ENCODE measurements around the gene ITM2A.
A peak's percentile ranks its signal among the peaks of the same experiment; 100 is the strongest.

The ITM2A gene

GRCh38 chrX:79366873-79367749 lies at the start of gene ITM2A:
Gene ITM2A, minus strand, starts transcription at chrX:79367334. Its CDS starts 119 bp downstream, at chrX:79367215.
- Mint-ChIP-seq H3K27me3 (no peaks in the 10 kb centered on the region), H3K4me3 (peak within 1 kb of the TSS; percentile 87 to 95), H3K27ac (peak within 1 kb of the TSS; percentile 83), H3K9me3 (no peaks in the 10 kb centered on the region), H3K4me1 (peaks cover 11 to 25% of the 10 kb centered on the region in 2 donors), H3K36me3 (no peaks in the 10 kb centered on the region)
- DNase-seq (peak; percentile 33), ATAC-seq (replicated peaks) (peak; percentile 88 to 89)

- H3K4me1 Mint-ChIP-seq, result peaks cover 0 to 2% of the 10 kb centered on the region in 2 donors
These were observed 47.9 kb upstream of the ITM2A start for GRCh38 chrX:79415056-79415455.

GRCh38 chrX:79413963-79414362 lies 46.8 kb upstream of the ITM2A start:
- H3K27me3 Mint-ChIP-seq, result no peaks in the 10 kb centered on the region
- peaks cover 0 to 2% of the 10 kb centered on the region in 2 donors for H3K4me1 Mint-ChIP-seq
- peaks cover 0 to 4% of the 10 kb centered on the region in 2 donors for H3K9me3 Mint-ChIP-seq
- H3K4me3 Mint-ChIP-seq, result no peak overlapping the region
- H3K27ac Mint-ChIP-seq, result no peak overlapping the region
- ATAC-seq (replicated peaks), result no peak
- H3K36me3 Mint-ChIP-seq, result no peaks in the 10 kb centered on the region
- DNase-seq, result no peak

More at GRCh38 chrX:79415056-79415455, 47.9 kb upstream of the ITM2A start:
- Mint-ChIP-seq H3K4me3 (no peak overlapping the region), H3K27ac (no peak overlapping the region), H3K9me3 (peaks cover 0 to 4% of the 10 kb centered on the region in 2 donors), H3K27me3 (no peaks in the 10 kb centered on the region), H3K36me3 (no peaks in the 10 kb centered on the region)
- ATAC-seq (replicated peaks) (no peak), DNase-seq (no peak)

- Mint-ChIP-seq H3K27ac (no peak overlapping the region), H3K4me1 (peaks cover under 1 to 2% of the 10 kb centered on the region in 2 donors), H3K27me3 (no peaks in the 10 kb centered on the region), H3K36me3 (no peaks in the 10 kb centered on the region), H3K4me3 (no peak overlapping the region), H3K9me3 (peaks cover 0 to 3% of the 10 kb centered on the region in 2 donors)
- ATAC-seq (replicated peaks) (no peak), DNase-seq (no peak)
These were observed 45.8 kb upstream of the ITM2A start for GRCh38 chrX:79412972-79413371.

GRCh38 chrX:79412166-79412565 lies 45.0 kb upstream of the ITM2A start:
- H3K9me3 Mint-ChIP-seq, result peaks cover 0 to 4% of the 10 kb centered on the region in 2 donors
- no peaks in the 10 kb centered on the region for H3K36me3 Mint-ChIP-seq
- peaks cover 2 to 6% of the 10 kb centered on the region in 2 donors for H3K4me1 Mint-ChIP-seq
- H3K4me3 Mint-ChIP-seq, result no peak overlapping the region
- DNase-seq (no peak), ATAC-seq (replicated peaks) (no peak)
- no peak overlapping the region for H3K27ac Mint-ChIP-seq
- H3K27me3 Mint-ChIP-seq, result no peaks in the 10 kb centered on the region

GRCh38 chrX:79409657-79410056 lies 42.5 kb upstream of the ITM2A start:
- Mint-ChIP-seq H3K4me1 (peaks cover 2 to 6% of the 10 kb centered on the region in 2 donors), H3K27me3 (no peaks in the 10 kb centered on the region), H3K4me3 (no peak overlapping the region), H3K9me3 (peaks cover 0 to 9% of the 10 kb centered on the region in 2 donors), H3K36me3 (no peaks in the 10 kb centered on the region), H3K27ac (no peak overlapping the region)
- no peak for DNase-seq
- ATAC-seq (replicated peaks), result no peak

- DNase-seq (no peak), ATAC-seq (replicated peaks) (no peak)
- Mint-ChIP-seq H3K27me3 (no peaks in the 10 kb centered on the region), H3K4me3 (no peak overlapping the region), H3K9me3 (peaks cover 0 to 9% of the 10 kb centered on the region in 2 donors), H3K4me1 (peaks cover 2 to 6% of the 10 kb centered on the region in 2 donors), H3K27ac (no peak overlapping the region), H3K36me3 (no peaks in the 10 kb centered on the region)
These were observed 41.6 kb upstream of the ITM2A start for GRCh38 chrX:79408623-79409322.

- no peak overlapping the region for H3K4me3 Mint-ChIP-seq
- no peaks in the 10 kb centered on the region for H3K4me1 Mint-ChIP-seq
- no peaks in the 10 kb centered on the region for H3K27me3 Mint-ChIP-seq
- H3K9me3 Mint-ChIP-seq, result peaks cover 0 to 5% of the 10 kb centered on the region in 2 donors
- ATAC-seq (replicated peaks) (no peak), DNase-seq (no peak)
- H3K27ac Mint-ChIP-seq, result no peak overlapping the region
- H3K36me3 Mint-ChIP-seq, result no peaks in the 10 kb centered on the region
These were observed 33.5 kb upstream of the ITM2A start for GRCh38 chrX:79400623-79401022.

- DNase-seq, result no peak
- Mint-ChIP-seq H3K4me1 (no peaks in the 10 kb centered on the region), H3K4me3 (no peak overlapping the region), H3K36me3 (peaks cover 2 to 4% of the 10 kb centered on the region in 2 donors), H3K9me3 (no peaks in the 10 kb centered on the region), H3K27me3 (peaks cover 0 to 4% of the 10 kb centered on the region in 2 donors), H3K27ac (no peak overlapping the region)
- ATAC-seq (replicated peaks), result no peak
These were observed 8.2 kb upstream of the ITM2A start for GRCh38 chrX:79375340-79375739.

GRCh38 chrX:79371640-79372039 lies 4.5 kb upstream of the ITM2A start:
- no peak overlapping the region for H3K27ac Mint-ChIP-seq
- peaks cover 1 to 2% of the 10 kb centered on the region in 2 donors for H3K36me3 Mint-ChIP-seq
- H3K9me3 Mint-ChIP-seq, result no peaks in the 10 kb centered on the region
- DNase-seq (no peak), ATAC-seq (replicated peaks) (no peak)
- H3K4me3 Mint-ChIP-seq, result no peak overlapping the region
- H3K4me1 Mint-ChIP-seq, result peaks cover 5 to 14% of the 10 kb centered on the region in 2 donors
- peaks cover 0 to 4% of the 10 kb centered on the region in 2 donors for H3K27me3 Mint-ChIP-seq

GRCh38 chrX:79371101-79371500 lies 4.0 kb upstream of the ITM2A start:
- no peak overlapping the region for H3K4me3 Mint-ChIP-seq
- ATAC-seq (replicated peaks) (no peak), DNase-seq (no peak)
- H3K36me3 Mint-ChIP-seq, result peaks cover 0 to 2% of the 10 kb centered on the region in 2 donors
- peaks cover 9 to 20% of the 10 kb centered on the region in 2 donors for H3K4me1 Mint-ChIP-seq
- H3K9me3 Mint-ChIP-seq, result no peaks in the 10 kb centered on the region
- peaks cover 0 to 4% of the 10 kb centered on the region in 2 donors for H3K27me3 Mint-ChIP-seq
- no peak overlapping the region for H3K27ac Mint-ChIP-seq

- Mint-ChIP-seq H3K27me3 (peaks cover 0 to 4% of the 10 kb centered on the region in 2 donors), H3K9me3 (no peaks in the 10 kb centered on the region), H3K4me3 (no peak overlapping the region), H3K4me1 (peaks cover 11 to 25% of the 10 kb centered on the region in 2 donors), H3K36me3 (peaks cover 0 to 2% of the 10 kb centered on the region in 2 donors), H3K27ac (no peak overlapping the region)
- DNase-seq (no peak), ATAC-seq (replicated peaks) (no peak)
These were observed 2.7 kb upstream of the ITM2A start for GRCh38 chrX:79369871-79370270.

- no peak for ATAC-seq (replicated peaks)
- no peak overlapping the region for H3K4me3 Mint-ChIP-seq
- peaks cover 11 to 25% of the 10 kb centered on the region in 2 donors for H3K4me1 Mint-ChIP-seq
- no peak overlapping the region for H3K27ac Mint-ChIP-seq
- H3K27me3 Mint-ChIP-seq, result no peaks in the 10 kb centered on the region
- no peaks in the 10 kb centered on the region for H3K36me3 Mint-ChIP-seq
- DNase-seq, result no peak
- H3K9me3 Mint-ChIP-seq, result no peaks in the 10 kb centered on the region
These were observed 1.3 kb upstream of the ITM2A start for GRCh38 chrX:79368441-79368840.

- peaks cover 11 to 25% of the 10 kb centered on the region in 2 donors for H3K4me1 Mint-ChIP-seq
- ATAC-seq (replicated peaks) (no peak), DNase-seq (no peak)
- peak overlapping the region; percentile 83 for H3K27ac Mint-ChIP-seq
- peak overlapping the region; percentile 87 to 95 for H3K4me3 Mint-ChIP-seq
- H3K9me3 Mint-ChIP-seq, result no peaks in the 10 kb centered on the region
- no peaks in the 10 kb centered on the region for H3K27me3 Mint-ChIP-seq
- H3K36me3 Mint-ChIP-seq, result no peaks in the 10 kb centered on the region
These were observed 773 bp upstream of the ITM2A start for GRCh38 chrX:79367907-79368306.

Data from stimulated activated naive B cell treated with anti-CD40 and anti-IgM and Interleukin-4, amounts not matched to agents 10 μg/mL and 1 μg/mL and 100 μg/mL, for 72 hours (primary cell).